Measurements from ENCODE around the gene BLCAP. TPM values are rescaled to one million over a fixed set of nuclear protein-coding genes. Genes with fewer than 3 reads are reported as not detected.

BLCAP gene
- total and polyA plus RNA-seq, 9 donors, result 27.7 to 147 (median 62.0) TPM

- H3K27me3 ChIP-seq, result no peaks in the 10 kb centered on the region
- intact Hi-C loops (cut with DNase I), result no loop called here
- no peak for DNase-seq
- no peaks in the 10 kb centered on the region for H3K9me3 ChIP-seq
- H3K27ac ChIP-seq, result no peak overlapping the region
- H3K36me3 ChIP-seq, result no peaks in the 10 kb centered on the region
- TF ChIP-seq CTCF (IDR thresholded peaks at IDR 0.05), result no peak
- H3K4me1 ChIP-seq (ENCODE audit: insufficient read depth), result no peaks in the 10 kb centered on the region
- H3K4me3 ChIP-seq, result no peak overlapping the region
- 84 to 88% (median 88%) methylated on average over 7 of the region's 7 CpGs for WGBS, 3 donors
Observed at GRCh38 chr20:37501940-37502339, 25.7 kb downstream of the BLCAP start.

DNA sequence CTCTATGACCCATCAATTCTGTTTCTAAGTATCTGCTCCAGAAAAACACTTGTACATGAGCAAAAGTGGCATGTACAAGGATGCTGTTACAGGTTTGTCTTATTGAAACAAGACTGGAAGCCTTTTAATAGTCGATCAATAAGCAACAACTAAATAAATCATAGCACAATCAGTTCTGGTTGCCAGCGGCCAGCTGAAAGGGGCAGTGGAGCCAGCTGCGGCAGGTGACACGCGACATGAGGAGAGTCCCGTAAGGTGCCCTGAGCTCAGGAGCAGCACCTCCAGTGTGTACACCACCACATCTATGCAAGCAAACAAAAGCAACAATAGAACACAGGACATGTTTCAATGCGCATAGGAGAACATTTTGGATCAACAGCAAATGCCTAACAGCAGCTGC is 27.4 kb downstream of the BLCAP start:
- Histone ChIP-seq H3K4me1 (ENCODE audit: insufficient read depth) (no peaks in the 10 kb centered on the region), H3K27ac (no peak overlapping the region), H3K27me3 (no peaks in the 10 kb centered on the region), H3K4me3 (no peak overlapping the region), H3K9me3 (no peaks in the 10 kb centered on the region), H3K36me3 (no peaks in the 10 kb centered on the region)
- TF ChIP-seq CTCF (IDR thresholded peaks at IDR 0.05), result no peak
- no peak for TF ChIP-seq POLR2A (IDR thresholded peaks at IDR 0.05)
- TF ChIP-seq EP300 (IDR thresholded peaks at IDR 0.05), result no peak
- no peak for DNase-seq
- intact Hi-C loops (cut with DNase I), result no loop called here
- 93 to 96% (median 94%) methylated on average over 7 of the region's 7 CpGs for WGBS, 3 donors

DNA sequence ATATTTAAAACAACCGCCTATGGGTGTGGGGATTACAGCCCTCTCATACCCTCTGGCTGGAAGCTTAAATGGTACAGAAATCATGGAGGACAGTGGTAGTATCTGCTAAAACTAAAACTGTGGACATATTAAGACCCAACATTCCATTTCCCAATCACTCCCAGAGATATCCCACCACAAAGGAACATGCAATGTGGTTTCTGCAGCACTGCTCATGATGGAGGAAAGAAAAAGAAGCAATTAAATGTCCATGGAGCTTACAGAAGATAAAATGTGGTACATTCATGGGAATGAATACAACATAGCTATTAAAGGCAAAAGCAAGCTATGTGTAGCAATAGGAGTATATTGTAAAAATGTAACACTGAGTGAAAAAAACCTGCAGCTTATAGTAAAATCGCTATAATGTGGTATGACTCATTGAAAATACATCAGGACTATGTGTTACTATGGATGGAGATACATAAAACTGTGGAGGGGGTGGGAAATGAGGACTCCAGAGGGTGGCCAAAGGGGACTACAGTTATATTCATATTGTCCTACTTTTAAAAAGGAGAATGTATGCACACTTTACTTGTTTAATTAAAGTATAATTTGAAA is 29.5 kb downstream of the BLCAP start:
- no peak for DNase-seq
- intact Hi-C loops (cut with DNase I), result no loop called here
- H3K36me3 ChIP-seq, result no peaks in the 10 kb centered on the region
- TF ChIP-seq CTCF (IDR thresholded peaks at IDR 0.05), result no peak
- TF ChIP-seq EP300 (IDR thresholded peaks at IDR 0.05), result no peak
- no peak for TF ChIP-seq POLR2A (IDR thresholded peaks at IDR 0.05)
- 88 to 89% (median 89%) methylated on average over 2 of the region's 2 CpGs for WGBS, 3 donors
- no peak overlapping the region for H3K27ac ChIP-seq
- H3K4me1 ChIP-seq (ENCODE audit: insufficient read depth), result no peaks in the 10 kb centered on the region
- H3K27me3 ChIP-seq, result no peaks in the 10 kb centered on the region
- no peak overlapping the region for H3K4me3 ChIP-seq
- H3K9me3 ChIP-seq, result no peaks in the 10 kb centered on the region

DNA sequence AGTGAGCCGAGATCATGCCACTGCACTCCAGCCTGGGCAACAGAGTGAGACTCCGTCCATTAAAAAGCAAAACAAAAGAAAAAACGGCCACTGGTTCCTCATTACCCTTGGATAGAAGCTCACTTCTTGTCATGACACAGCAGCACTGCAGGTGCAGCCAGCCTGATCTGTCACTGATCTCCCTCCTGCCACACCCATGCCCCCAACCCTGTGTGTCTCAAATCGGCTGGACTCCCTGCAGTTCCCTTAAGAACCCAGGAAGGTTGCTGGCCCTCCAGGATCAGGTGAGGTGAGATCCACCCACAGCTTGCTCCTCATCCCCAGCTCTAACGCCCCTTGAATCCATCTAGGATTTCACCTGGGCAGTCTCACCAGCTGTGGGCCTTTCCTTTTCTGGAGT is 32.9 kb downstream of the BLCAP start:
- no peak overlapping the region for H3K4me3 ChIP-seq
- no peaks in the 10 kb centered on the region for H3K27me3 ChIP-seq
- no peaks in the 10 kb centered on the region for H3K9me3 ChIP-seq
- no peak for DNase-seq
- WGBS, 3 donors, result 88 to 91% (median 91%) methylated on average over 5 of the region's 5 CpGs
- intact Hi-C loops (cut with DNase I), result no loop called here
- H3K36me3 ChIP-seq, result no peaks in the 10 kb centered on the region
- H3K27ac ChIP-seq, result no peak overlapping the region
- no peaks in the 10 kb centered on the region for H3K4me1 ChIP-seq (ENCODE audit: insufficient read depth)
- TF ChIP-seq CTCF (IDR thresholded peaks at IDR 0.05), result no peak
- no peak for TF ChIP-seq POLR2A (IDR thresholded peaks at IDR 0.05)
- TF ChIP-seq EP300 (IDR thresholded peaks at IDR 0.05), result no peak
